GM13976 (cell line): Measurements from ENCODE around the gene SMYD3.

ENCODE experiments used
- DNase-seq: peaks from one replicate; pipeline ENCODE4 v3.0.0; 2012; ENCODE audit warnings: low spot score
- CTCF ChIP-seq: IDR thresholded peaks from 2 replicates; pipeline ENCODE4 v1.5.1; 2012; ENCODE audit warnings: borderline replicate concordance, mild to moderate bottlenecking; ENCODE audit not compliant: insufficient read depth; ENCODE audit errors: extremely low read depth, missing control alignments, control extremely low read depth
- in situ Hi-C: fragments of 300-500 bp; cut with MboI; formaldehyde crosslinking; loops from one replicate; pipeline ENCODE4 v1.12.0; 2022; ENCODE audit warnings: low sequenced_read_pairs, mixed read lengths, inconsistent platforms; ENCODE audit not compliant: unreplicated experiment

The SMYD3 gene

GRCh38 chr1:246394121-246394520 lies 113.0 kb downstream of the SMYD3 start:
- no peak for TF ChIP-seq CTCF
- in situ Hi-C loops: no loop called here
- DNase-seq: no peak

GRCh38 chr1:246390855-246391254 lies 116.2 kb downstream of the SMYD3 start:
- no peak for DNase-seq
- in situ Hi-C loops: no loop called here
- no peak for TF ChIP-seq CTCF

GRCh38 chr1:246384616-246385015 lies 122.5 kb downstream of the SMYD3 start:
- no peak for TF ChIP-seq CTCF
- no peak for DNase-seq
- in situ Hi-C loops: no loop called here

GRCh38 chr1:246383791-246384190 lies 123.3 kb downstream of the SMYD3 start:
- in situ Hi-C loops: no loop called here
- no peak for DNase-seq
- no peak for TF ChIP-seq CTCF

GRCh38 chr1:246383239-246383589 lies 123.9 kb downstream of the SMYD3 start:
- in situ Hi-C loops: no loop called here
- TF ChIP-seq CTCF: no peak
- no peak for DNase-seq

GRCh38 chr1:246382589-246383238 lies 124.4 kb downstream of the SMYD3 start:
- in situ Hi-C loops: no loop called here
- no peak for DNase-seq
- no peak for TF ChIP-seq CTCF

- DNase-seq: no peak
- in situ Hi-C loops: no loop called here
- no peak for TF ChIP-seq CTCF
These were observed 125.6 kb downstream of the SMYD3 start for GRCh38 chr1:246381452-246381851.
